NCI-H2081 treated with DMSO at 0.1 percent for 48 hours (cell line): ENCODE results near the gene FOS.
"Not testable (repeated sequence)": the region's sequence is repeated elsewhere in the genome, so short reads cannot be mapped to it uniquely, and the experiment has no call there.

Source experiments
- DNase-seq: peaks from one replicate; lab custom pipeline; 2025; lab: John Stamatoyannopoulos, UW

The FOS gene

DNA sequence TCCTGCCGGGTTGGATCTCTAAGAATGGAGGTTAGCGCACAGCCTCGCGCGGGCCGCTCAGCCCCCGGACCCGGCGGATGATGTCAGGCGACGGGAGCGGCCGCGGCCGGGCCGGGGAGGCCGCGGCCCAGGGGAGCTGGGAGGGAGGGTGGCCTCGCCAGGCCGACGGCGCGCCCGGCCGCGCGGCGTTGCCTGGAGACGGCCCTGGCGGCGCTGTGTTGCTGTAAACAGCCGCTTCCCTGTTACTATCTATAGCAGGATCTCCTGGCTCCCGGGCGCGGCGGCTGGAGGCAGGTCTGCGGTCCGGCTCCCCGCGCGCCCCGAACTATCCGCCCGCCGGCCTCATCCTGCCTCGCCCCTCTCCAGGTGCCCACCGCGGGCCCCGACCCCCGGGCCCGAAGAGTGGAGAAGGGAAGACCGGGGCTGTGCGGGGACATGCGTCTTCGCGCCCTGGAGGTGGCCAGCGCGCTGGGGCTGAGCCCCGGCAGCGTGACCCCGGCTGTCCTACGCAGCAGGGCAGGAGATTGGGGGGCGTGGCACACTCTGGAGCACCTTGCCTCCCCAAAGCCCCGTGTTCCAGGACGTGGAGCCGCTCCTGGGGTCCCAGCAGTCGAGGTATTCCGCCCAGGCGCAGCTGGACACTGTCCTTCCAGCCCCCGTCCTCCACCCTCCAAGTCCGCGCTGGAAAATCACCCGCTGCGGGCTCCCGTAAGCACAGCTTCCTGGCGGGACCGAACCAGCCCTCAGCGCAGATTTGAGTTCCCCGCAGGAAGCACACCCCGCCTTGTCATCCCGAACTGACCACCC lies 1.4 kb upstream of the FOS start:
- peak; percentile 9 for DNase-seq

DNA sequence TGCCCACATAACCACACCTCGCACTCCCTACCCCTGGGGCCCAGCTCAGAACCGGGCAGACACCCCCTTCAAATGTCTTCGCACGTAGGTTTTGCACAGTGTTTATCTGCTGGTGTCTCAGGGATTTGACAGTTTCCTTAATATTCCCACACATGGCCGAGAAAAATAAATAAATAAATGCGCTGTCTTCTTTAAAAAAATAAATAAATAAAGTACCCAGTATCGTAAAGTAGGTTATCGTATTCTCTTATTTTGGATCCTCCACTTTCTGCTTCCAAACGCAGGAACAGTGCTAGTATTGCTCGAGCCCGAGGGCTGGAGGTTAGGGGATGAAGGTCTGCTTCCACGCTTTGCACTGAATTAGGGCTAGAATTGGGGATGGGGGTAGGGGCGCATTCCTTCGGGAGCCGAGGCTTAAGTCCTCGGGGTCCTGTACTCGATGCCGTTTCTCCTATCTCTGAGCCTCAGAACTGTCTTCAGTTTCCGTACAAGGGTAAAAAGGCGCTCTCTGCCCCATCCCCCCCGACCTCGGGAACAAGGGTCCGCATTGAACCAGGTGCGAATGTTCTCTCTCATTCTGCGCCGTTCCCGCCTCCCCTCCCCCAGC lies 710 bp upstream of the FOS start:
- no peak for DNase-seq

DNA sequence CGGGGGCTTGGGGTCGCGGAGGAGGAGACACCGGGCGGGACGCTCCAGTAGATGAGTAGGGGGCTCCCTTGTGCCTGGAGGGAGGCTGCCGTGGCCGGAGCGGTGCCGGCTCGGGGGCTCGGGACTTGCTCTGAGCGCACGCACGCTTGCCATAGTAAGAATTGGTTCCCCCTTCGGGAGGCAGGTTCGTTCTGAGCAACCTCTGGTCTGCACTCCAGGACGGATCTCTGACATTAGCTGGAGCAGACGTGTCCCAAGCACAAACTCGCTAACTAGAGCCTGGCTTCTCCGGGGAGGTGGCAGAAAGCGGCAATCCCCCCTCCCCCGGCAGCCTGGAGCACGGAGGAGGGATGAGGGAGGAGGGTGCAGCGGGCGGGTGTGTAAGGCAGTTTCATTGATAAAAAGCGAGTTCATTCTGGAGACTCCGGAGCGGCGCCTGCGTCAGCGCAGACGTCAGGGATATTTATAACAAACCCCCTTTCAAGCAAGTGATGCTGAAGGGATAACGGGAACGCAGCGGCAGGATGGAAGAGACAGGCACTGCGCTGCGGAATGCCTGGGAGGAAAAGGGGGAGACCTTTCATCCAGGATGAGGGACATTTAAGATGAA lies 630 bp downstream of the FOS start:
- no peak for DNase-seq

DNA sequence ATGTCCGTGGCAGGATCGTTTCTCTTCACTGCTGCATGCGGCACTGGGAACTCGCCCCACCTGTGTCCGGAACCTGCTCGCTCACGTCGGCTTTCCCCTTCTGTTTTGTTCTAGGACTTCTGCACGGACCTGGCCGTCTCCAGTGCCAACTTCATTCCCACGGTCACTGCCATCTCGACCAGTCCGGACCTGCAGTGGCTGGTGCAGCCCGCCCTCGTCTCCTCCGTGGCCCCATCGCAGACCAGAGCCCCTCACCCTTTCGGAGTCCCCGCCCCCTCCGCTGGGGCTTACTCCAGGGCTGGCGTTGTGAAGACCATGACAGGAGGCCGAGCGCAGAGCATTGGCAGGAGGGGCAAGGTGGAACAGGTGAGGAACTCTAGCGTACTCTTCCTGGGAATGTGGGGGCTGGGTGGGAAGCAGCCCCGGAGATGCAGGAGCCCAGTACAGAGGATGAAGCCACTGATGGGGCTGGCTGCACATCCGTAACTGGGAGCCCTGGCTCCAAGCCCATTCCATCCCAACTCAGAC lies 1.2 kb downstream of the FOS start:
- no peak for DNase-seq

DNA sequence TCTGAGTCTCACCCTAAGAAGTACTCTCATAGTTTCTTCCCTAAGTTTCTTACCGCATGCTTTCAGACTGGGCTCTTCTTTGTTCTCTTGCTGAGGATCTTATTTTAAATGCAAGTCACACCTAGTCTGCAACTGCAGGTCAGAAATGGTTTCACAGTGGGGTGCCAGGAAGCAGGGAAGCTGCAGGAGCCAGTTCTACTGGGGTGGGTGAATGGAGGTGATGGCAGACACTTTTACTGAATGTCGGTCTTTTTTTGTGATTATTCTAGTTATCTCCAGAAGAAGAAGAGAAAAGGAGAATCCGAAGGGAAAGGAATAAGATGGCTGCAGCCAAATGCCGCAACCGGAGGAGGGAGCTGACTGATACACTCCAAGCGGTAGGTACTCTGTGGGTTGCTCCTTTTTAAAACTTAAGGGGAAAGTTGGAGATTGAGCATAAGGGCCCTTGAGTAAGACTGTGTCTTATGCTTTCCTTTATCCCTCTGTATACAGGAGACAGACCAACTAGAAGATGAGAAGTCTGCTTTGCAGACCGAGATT lies 1.7 kb downstream of the FOS start:
- no peak for DNase-seq

DNA sequence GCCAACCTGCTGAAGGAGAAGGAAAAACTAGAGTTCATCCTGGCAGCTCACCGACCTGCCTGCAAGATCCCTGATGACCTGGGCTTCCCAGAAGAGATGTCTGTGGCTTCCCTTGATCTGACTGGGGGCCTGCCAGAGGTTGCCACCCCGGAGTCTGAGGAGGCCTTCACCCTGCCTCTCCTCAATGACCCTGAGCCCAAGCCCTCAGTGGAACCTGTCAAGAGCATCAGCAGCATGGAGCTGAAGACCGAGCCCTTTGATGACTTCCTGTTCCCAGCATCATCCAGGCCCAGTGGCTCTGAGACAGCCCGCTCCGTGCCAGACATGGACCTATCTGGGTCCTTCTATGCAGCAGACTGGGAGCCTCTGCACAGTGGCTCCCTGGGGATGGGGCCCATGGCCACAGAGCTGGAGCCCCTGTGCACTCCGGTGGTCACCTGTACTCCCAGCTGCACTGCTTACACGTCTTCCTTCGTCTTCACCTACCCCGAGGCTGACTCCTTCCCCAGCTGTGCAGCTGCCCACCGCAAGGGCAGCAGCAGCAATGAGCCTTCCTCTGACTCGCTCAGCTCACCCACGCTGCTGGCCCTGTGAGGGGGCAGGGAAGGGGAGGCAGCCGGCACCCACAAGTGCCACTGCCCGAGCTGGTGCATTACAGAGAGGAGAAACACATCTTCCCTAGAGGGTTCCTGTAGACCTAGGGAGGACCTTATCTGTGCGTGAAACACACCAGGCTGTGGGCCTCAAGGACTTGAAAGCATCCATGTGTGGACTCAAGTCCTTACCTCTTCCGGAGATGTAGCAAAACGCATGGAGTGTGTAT lies 2.4 kb downstream of the FOS start:
- no peak for DNase-seq

DNA sequence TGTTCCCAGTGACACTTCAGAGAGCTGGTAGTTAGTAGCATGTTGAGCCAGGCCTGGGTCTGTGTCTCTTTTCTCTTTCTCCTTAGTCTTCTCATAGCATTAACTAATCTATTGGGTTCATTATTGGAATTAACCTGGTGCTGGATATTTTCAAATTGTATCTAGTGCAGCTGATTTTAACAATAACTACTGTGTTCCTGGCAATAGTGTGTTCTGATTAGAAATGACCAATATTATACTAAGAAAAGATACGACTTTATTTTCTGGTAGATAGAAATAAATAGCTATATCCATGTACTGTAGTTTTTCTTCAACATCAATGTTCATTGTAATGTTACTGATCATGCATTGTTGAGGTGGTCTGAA lies 3.0 kb downstream of the FOS start:
- DNase-seq = no peak

DNA sequence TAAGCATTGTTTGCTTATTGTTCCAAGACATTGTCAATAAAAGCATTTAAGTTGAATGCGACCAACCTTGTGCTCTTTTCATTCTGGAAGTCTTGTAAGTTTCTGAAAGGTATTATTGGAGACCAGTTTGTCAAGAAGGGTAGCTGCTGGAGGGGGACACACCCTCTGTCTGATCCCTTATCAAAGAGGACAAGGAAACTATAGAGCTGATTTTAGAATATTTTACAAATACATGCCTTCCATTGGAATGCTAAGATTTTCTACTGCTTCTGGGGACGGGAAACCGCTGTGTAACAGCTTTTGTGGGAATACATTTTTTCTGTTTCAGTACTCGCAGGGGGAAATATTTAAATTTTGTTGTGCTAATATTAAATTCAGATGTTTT lies 3.5 kb downstream of the FOS start:
- no peak for DNase-seq

DNA sequence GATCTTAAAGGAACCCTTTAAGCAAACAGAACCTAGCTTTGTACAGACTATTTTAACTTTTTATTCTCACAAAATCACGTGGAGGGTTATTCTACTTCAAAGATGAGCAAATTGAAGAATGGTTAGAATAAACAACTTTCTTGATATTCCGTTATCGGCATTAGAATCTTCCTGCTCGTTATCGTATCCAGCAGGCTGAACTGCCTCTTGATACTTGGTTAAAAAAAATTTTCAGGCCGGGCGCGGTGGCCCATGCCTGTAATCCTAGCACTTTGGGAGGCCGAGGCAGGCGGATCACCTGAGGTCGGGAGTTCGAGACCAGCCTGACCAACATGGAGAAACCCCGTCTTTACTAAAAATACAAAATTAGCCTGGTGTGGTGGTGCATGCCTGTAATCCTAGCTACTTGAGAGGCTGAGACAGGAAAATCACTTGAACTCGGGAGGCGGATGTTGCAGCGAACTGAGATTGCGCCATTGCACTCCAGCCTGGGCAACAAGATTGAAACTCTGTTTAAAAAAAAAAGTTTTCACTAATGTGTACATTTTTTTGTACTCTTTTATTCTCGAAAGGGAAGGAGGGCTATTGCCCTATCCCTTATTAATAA lies 4.0 kb downstream of the FOS start:
- DNase-seq = not testable (repeated sequence)

DNA sequence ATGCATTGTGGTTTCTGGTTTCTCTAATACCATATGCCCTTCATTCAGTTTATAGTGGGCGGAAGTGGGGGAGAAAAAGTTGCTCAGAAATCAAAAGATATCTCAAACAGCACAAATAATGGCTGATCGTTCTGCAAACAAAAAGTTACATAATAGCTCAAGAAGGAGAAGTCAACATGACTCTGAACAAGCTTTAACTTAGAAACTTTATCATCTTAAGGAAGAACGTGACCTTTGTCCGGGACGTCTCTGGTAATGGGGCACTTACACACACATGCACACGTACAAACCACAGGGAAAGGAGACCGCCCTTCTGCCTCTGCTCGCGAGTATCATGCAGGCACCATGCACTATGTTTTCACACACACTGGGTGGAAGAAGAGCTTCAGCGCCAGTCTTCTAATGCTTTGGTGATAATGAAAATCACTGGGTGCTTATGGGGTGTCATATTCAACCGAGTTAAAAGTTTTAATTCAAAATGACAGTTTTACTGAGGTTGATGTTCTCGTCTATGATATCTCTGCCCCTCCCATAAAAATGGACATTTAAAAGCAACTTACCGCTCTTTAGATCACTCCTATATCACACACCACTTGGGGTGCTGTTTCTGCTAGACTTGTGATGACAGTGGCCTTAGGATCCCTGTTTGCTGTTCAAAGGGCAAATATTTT lies 4.7 kb downstream of the FOS start:
- no peak for DNase-seq

DNA sequence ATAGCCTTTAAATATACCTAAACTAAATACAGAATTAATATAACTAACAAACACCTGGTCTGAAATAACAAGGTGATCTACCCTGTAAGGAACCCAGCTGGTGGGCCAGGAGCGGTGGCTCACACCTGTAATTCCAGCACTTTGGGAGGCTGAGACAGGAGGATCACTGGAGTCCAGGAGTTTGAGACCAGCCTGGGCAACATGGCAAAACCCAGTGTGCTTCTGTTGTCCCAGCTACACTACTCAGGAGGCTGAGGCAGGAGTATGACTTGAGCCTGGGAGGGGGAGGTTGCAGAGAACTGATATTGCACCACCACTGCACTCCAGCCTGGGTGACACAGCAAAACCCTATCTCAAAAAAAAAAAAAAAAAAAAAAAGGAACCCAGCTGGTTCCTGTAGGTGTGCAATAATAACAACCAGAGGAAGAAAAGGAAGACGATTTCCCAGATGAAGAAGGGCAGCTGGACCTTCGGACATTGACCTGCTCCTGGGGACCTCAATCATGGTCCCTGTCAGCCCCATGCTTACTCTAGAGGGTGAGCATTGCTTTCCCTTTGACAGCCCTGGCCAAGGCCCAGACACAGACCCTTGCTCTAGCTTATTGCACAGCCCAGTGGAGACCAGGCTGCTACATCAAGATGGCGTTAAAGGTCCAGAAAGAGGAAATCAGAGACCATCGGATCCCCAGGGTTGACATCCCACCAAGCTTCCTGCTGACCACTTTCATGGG lies 5.4 kb downstream of the FOS start:
- DNase-seq = no peak

DNA sequence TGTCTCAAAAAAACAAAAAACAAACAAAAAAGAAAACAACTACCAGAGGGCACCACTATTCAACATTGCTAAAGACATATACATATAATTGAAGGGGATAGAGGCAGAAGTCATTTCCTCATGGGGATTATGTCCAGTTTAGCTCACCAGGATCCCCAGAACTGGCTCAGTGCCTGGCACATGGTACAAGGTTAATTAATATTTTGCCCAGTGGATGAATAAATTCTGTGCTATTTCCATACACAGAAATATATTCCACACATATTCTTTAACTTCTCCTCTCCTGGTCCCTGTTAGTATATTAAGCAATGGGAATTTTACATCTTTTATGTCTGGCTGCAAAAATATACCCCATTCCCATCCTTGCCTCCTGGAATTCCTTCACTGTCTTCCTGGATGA lies 6.7 kb downstream of the FOS start:
- no peak for DNase-seq

DNA sequence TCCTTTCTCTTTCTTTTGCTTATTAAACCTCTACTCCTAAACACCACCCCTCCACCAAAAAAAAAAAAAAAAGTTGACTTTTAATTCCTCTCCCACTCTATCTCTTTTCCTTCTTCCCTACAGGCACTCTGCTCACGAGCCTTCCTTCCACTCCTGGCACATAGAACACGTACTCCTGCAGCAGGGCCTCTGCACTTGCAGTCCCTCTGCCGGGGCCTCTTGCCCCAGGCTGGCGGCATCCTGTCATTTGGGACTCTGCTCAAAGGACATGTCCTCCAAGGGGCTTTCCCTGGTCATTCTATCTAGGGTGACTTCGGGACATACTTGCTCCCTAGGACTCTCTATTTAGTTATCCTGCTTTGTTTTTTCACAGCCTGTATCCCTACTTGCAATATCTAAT lies 7.7 kb downstream of the FOS start:
- no peak for DNase-seq

DNA sequence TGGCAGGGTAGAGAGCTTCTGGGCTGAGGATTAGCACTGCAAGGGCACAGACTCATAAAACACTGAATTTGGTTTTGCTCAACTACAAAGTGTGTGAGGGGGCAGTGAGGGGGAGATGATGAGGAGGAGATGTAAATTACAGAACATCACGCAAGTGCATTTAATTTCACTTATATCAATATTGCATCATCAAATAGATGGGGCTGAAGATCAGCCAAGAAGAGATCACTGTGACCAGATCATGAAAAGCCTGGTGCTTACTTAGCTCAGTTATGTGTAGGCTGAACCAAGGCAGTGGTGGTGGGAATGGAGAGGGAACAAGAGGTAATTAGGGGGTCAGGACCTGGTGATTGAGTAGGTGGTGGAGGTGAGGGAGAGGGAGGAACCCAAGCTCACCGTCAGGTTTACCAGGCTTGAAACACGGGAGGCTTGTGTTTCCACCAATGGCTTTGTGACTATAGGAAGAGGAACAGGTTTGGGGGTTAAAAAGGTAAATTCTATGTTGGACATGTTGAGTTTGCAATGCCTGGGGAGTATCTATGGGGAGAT lies 11.3 kb downstream of the FOS start:
- no peak for DNase-seq

DNA sequence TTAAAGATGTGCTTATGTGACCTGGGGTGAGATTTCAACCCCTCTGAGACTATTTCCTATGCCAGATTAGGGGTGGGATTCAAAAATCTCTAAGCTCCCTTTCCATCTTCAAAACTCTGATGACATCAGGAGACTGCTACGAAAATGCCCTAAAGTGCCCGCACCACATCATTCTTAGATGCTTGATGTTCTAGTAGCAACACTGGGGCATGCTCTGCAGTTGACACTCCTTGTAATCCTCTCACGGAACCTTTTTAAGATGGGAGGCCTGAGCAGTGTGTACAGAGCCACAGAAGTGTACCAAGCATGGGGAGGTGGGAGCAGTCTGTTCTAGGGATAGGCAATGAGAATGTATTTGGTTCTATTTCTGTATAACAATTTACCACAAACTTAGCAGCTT lies 12.2 kb downstream of the FOS start:
- no peak for DNase-seq

DNA sequence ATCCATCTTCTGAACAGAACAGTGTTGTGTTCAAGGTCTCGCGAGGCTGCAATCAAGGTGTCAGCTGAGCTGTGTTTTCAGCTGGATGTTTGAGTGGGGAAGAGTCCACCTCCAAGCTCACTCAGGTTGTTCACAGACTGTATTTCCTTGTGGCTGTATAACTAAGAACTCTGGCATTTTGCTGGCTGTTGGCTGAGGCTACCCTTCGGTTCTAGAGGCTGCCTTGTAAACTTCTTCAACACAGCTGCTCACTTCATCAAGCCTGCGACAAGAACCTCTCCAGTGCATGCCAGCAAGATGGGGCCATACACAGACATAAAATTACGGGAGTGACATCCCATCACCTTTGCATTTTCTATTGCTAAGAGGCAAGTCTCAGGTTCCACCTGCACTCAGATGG lies 12.7 kb downstream of the FOS start:
- DNase-seq = no peak

DNA sequence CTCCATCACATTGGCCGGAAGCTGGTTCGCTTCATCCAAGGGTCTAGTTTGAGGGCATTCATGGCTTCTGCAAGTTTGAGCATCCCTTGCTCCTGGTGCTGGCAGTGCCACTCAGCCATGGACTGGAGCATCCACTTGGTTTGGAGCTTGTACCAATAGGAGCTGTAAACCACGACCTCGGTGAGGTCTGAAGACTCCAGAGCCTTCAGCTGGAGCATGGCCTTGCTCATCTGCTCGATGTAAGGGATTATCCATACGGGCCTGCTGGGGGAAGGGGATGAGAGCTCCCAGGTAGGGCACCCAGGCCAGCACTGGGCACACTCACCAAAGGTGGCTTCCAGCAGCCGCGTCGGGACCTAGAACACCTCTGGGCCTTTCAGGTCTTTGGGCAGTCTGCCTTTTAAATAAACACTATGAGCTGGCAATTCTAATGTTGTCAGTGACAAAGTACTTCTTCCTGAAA lies 13.5 kb downstream of the FOS start:
- no peak for DNase-seq

DNA sequence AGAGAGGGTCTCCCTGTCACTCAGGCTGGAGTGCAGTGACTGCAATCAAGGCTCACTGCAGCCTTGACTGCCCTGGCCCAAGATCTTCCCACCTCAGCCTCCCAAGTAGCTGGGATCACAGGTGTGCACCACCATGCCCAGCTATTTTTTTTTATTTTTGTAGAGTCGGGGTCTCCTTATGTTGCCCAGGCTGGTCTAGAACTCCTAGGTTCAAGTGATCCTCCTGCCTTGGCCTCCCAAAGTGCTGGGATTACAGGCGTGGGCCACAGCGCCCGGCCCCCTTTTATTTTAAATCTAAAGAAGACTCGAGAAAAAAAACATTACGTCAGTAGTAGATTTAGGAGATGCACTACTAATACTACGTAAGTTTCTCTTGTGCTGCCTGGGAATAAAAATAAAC lies 14.3 kb downstream of the FOS start:
- DNase-seq = no peak

DNA sequence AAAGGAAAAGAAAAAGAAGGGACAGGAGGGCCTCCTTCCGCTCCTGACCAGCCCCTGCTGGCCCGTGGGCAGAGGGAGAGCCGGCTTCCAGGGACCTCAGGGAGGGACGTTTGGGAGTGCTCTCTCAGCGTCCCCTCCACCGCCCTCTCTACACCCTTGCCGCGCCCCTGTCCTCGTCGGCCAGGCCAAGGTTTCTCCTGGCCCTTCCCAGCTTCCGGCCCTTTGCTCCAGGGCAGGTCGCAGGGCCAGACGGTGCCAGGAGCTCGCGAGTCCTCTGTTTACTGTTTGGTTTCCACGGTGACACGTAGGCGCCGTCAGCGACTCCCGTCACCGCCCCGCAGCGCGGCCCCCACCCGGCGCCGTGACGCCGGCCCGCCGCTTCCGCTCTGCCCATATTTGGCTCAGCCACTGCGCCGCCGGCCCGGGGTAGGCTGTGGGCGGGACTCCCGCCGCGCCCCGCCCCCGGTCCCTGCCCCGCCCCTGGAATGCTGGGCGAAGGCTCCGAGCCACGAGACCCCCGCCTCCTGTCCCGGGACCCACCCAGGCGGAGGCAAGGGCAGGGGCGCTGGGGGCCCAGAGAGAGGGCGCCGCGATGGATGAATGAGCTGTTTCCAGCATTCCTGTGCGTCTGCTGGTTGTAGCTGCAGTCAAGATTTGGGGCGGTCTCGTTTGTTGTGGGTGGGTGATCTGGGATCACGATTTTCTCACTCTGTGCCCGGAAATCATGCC lies 15.5 kb downstream of the FOS start:
- peak; percentile 36 for DNase-seq
